K562 (cell line): ENCODE measurements around the gene DYNC2LI1. TPM values are rescaled to one million over a fixed set of nuclear protein-coding genes. Genes with fewer than 3 reads are reported as not detected.

Experiments used
- ATAC-seq: fragments of 200-7000 bp; cut with Tn5 transposase; 3 replicates; pipeline ENCODE4 v1.9.1; 2020; ENCODE audit warnings: moderate library complexity
- BruUV-seq: library from RNA; stranded (reverse); fragments of 400-500 nt; replicated peaks from 2 replicates; lab custom pipeline; 2021; lab: Mats Ljungman, UMichigan
- CTCF ChIA-PET: fragments of 300-600 bp; formaldehyde crosslinking; extraction: SDS; loops from one replicate; lab custom pipeline; 2021; ENCODE audit warnings: low intra/inter-chr PET ratio; lab: Yijun Ruan, JAX
- POLR2A ChIA-PET: fragments of 300-600, 350-650 bp; sonication (Branson Sonifier 250); formaldehyde crosslinking; extraction: SDS; loops from one replicate; lab custom pipeline; 2021; ENCODE audit warnings: antibody characterized with exemption, inconsistent platforms; lab: Yijun Ruan, JAX
- DNase-seq, 4 experiments: peaks; one replicate each; pipeline versions ENCODE4 v3.0.0 to v3.0.0-alpha.2; 2011 to 2018; ENCODE audit warnings: low spot score in 3 of 4, mixed read lengths in 3 of 4; ENCODE audit errors: extremely low read depth in 1 of 4
- FAIRE-seq: peaks from 2 replicates; lab custom pipeline; 2011; peaks lifted over from hg19 to GRCh38; lab: Jason Lieb, UNC
- H2AFZ ChIP-seq: 2 replicates; pipeline ENCODE4 v1.6.0; 2011; ENCODE audit warnings: low read depth, low read length, control low read depth, inconsistent platforms
- H3K27ac ChIP-seq: fragments of 200-600 bp; 3 replicates; pipeline ENCODE4 v1.8.0; 2011; ENCODE audit warnings: low read depth, mild to moderate bottlenecking, control low read depth, inconsistent platforms, low read length, moderate library complexity, mixed read lengths; ENCODE audit errors: extremely low read depth
- H3K27me3 ChIP-seq, 2 experiments: fragments of 300-600 bp in 1 of 2; 2 replicates in 1 of 2; 3 replicates in 1 of 2; pipeline versions ENCODE4 v1.6.0 to v1.8.0; 2011; ENCODE audit warnings: inconsistent platforms in 2 of 2, low read length in 2 of 2, mild to moderate bottlenecking in 1 of 2, mixed read lengths in 1 of 2, moderate library complexity in 1 of 2; ENCODE audit not compliant: control insufficient read depth in 2 of 2, insufficient read depth in 2 of 2
- H3K36me3 ChIP-seq: fragments of 300-600 bp; 3 replicates; pipeline ENCODE4 v1.8.0; 2011; ENCODE audit warnings: mild to moderate bottlenecking, low read length, inconsistent platforms; ENCODE audit not compliant: control insufficient read depth, insufficient read depth
- H3K4me1 ChIP-seq, 2 experiments: fragments of 200-600 bp in 1 of 2; replicated peaks in 1 of 2; 2 replicates in 1 of 2; 3 replicates in 1 of 2; pipeline versions ENCODE4 v1.5.1 to v1.8.0; 2011; ENCODE audit warnings: inconsistent platforms in 2 of 2, low read length in 2 of 2, mild to moderate bottlenecking in 1 of 2, mixed read lengths in 1 of 2, moderate library complexity in 1 of 2; ENCODE audit not compliant: control insufficient read depth in 2 of 2, insufficient read depth in 2 of 2
- H3K4me2 ChIP-seq: 2 replicates; pipeline ENCODE4 v1.6.1; 2011; ENCODE audit warnings: low read length, control low read depth, inconsistent platforms, mixed read lengths; ENCODE audit not compliant: insufficient read depth
- H3K4me3 ChIP-seq: fragments of 200-600 bp; sonication (generic), shearing (Covaris generic); 2 replicates; pipeline ENCODE4 v1.5.1; 2016; ENCODE audit warnings: control low read depth, inconsistent platforms
- H3K79me2 ChIP-seq: fragments of 200-600 bp; 3 replicates; pipeline ENCODE4 v1.8.0; 2011; ENCODE audit warnings: low read length, inconsistent platforms; ENCODE audit not compliant: control insufficient read depth, insufficient read depth
- H3K9ac ChIP-seq, 2 experiments: 2 replicates each; pipeline versions ENCODE4 v1.6.0 to v1.6.1; 2011; ENCODE audit warnings: low read depth in 2 of 2, low read length in 2 of 2, control low read depth in 1 of 2, inconsistent platforms in 1 of 2, mild to moderate bottlenecking in 1 of 2, mixed read lengths in 1 of 2; ENCODE audit not compliant: insufficient read depth in 1 of 2
- H3K9me1 ChIP-seq: one replicate; pipeline ENCODE4 v1.6.0; 2011; ENCODE audit warnings: inconsistent platforms, mild to moderate bottlenecking, low read length, moderate library complexity; ENCODE audit not compliant: control insufficient read depth, insufficient read depth
- H3K9me3 ChIP-seq: replicated peaks from 2 replicates; pipeline ENCODE4 v1.5.1; 2011; ENCODE audit warnings: low read depth, low read length, inconsistent platforms; ENCODE audit not compliant: control insufficient read depth, insufficient read depth
- H4K20me1 ChIP-seq: replicated peaks from 2 replicates; pipeline ENCODE4 v1.6.1; 2011; ENCODE audit warnings: low read length, inconsistent platforms, mixed read lengths; ENCODE audit not compliant: control insufficient read depth, insufficient read depth
- C11orf30 ChIP-seq: fragments of 450-650 bp; IDR thresholded peaks from 2 replicates; pipeline ENCODE4 v1.6.1; 2016; ENCODE audit warnings: low read depth, mild to moderate bottlenecking
- RBM15 ChIP-seq: fragments of 200-400 bp; formaldehyde crosslinking; IDR thresholded peaks from 2 replicates; pipeline ENCODE4 v1.6.1; 2018; ENCODE audit warnings: mild to moderate bottlenecking, low read length, moderate library complexity; ENCODE audit not compliant: insufficient read depth
- SIRT6 ChIP-seq: IDR thresholded peaks from one replicate; pipeline ENCODE4 v1.6.1; 2012; ENCODE audit warnings: low read depth, mild to moderate bottlenecking, control low read depth, inconsistent platforms, low read length, moderate library complexity
- SMC3 ChIP-seq: conservative IDR thresholded peaks from 2 replicates; pipeline ENCODE4 v1.6.1; 2011; ENCODE audit warnings: low read depth, low read length, improper control_type of control experiment; ENCODE audit not compliant: insufficient read depth
- TAF15 ChIP-seq: fragments of 200-400 bp; formaldehyde crosslinking; IDR thresholded peaks from 2 replicates; pipeline ENCODE4 v1.6.1; 2017; ENCODE audit warnings: mild to moderate bottlenecking, low read depth, low read length, moderate library complexity
- YY1 ChIP-seq, 3 experiments: IDR thresholded peaks; 2 replicates each; pipeline ENCODE4 v1.6.1; 2011; ENCODE audit warnings: low read length in 2 of 3, mild to moderate bottlenecking in 2 of 3, moderate library complexity in 2 of 3, borderline replicate concordance in 1 of 3, control low read depth in 1 of 3, low read depth in 1 of 3; ENCODE audit not compliant: insufficient read depth in 3 of 3, insufficient replicate concordance in 2 of 3, control insufficient read depth in 1 of 3, insufficient read length in 1 of 3; ENCODE audit errors: extremely low read depth in 1 of 3
- ZNF24 ChIP-seq: fragments of 450-650 bp; IDR thresholded peaks from 2 replicates; pipeline ENCODE4 v1.6.1; 2016
- ZNF57 ChIP-seq: fragments of 450-650 bp; formaldehyde crosslinking; IDR thresholded peaks from 2 replicates; pipeline ENCODE4 v1.4.0; 2020; ENCODE audit warnings: mild to moderate bottlenecking, moderate library complexity
- WGBS: fragments of 100-300 bp; shearing (Covaris generic); methylation state at CpG from one replicate; pipeline ENCODE4 v1.1.6; 2016; ENCODE audit warnings: low coverage, mixed read lengths; ENCODE audit not compliant: insufficient coverage; ENCODE audit errors: missing lambda C conversion rate; 5-methylcytosine and 5-hydroxymethylcytosine counted together
- in situ Hi-C: fragments of 300-500 bp; cut with MboI; formaldehyde crosslinking; loops from 4 replicates; pipeline ENCODE4 v1.15.0; 2018; ENCODE audit warnings: inconsistent platforms, mixed read lengths
- intact Hi-C: fragments of 100-400 bp; cut with micrococcal nuclease; formaldehyde crosslinking; loops from 2 replicates; pipeline ENCODE4 v1.14.2; 2022
- polyA plus RNA-seq, 8 experiments: library from polyadenylated mRNA; depleted of rRNA in 4 of 8; stranded (reverse) in 5 of 8; unstranded in 3 of 8; fragments of >200 nt; fragmentation: Nextera tagmentation in 2 of 8; fragmentation: Illumina TruSeq in 1 of 8; extraction: Ambion mirVana in 2 of 8; extraction: Trizol in 1 of 8; gene quantifications; 2 replicates each; pipeline versions ENCODE4 v1.2.1 to v1.2.3, GENCODE V29; 2011 to 2014; ENCODE audit warnings: inconsistent platforms in 1 of 8, missing spikeins in 1 of 8
- total RNA-seq, 7 experiments: library from RNA; depleted of rRNA in 6 of 7; stranded (reverse); fragments of >200 nt in 6 of 7; fragmentation: Illumina TruSeq in 2 of 7; extraction: Trizol in 2 of 7; gene quantifications; 2 replicates each; pipeline versions ENCODE4 v1.2.1 to v1.2.3, GENCODE V29; 2011 to 2021; ENCODE audit warnings: low replicate concordance in 1 of 7
- TF ChIP-seq, protein P1 (sequence below): sonication (generic); formaldehyde crosslinking; IDR thresholded peaks from 2 replicates; pipeline ENCODE4 v1.8.0; 2022; ENCODE audit warnings: mild to moderate bottlenecking, missing genetic modification reagents, borderline replicate concordance
- TF ChIP-seq, protein P2 (sequence below), 2 experiments: fragments of 450-650 bp; conservative IDR thresholded peaks; 2 replicates each; pipeline ENCODE4 v1.6.1; 2017; ENCODE audit warnings: mild to moderate bottlenecking in 2 of 2, moderate library complexity in 2 of 2

DYNC2LI1 gene
- total and polyA plus RNA-seq, 9 of the 15 experiments (the other 6 are each of a cell fraction or from before 2014, with no cell fraction given) = 12.5 to 42.2 (median 25.8) TPM

DNA sequence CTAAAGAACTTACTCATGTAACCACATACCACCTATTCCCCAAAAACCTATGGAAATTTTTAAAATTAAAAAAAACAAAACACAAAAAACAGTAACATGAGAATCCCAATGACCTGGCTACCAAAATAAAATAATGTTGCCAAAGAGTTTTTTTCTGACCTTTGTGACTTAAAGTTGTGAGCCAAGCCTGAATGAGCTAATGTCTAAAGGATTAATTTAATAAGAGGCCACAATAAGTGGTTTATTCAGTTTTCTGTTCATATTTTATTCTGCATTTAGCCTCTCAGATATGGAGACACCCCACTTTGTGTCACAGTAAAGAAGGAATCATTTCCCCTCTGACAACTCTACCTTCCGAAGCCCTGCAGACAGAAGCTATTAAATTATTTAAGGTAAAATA is 42.6 kb upstream of the DYNC2LI1 start:
- peaks cover 4% of the 10 kb centered on the region; the same call in 1 of the 2 replicates for H3K9me3 ChIP-seq
- no peaks in the 10 kb centered on the region for H3K79me2 ChIP-seq
- no peak overlapping the region for H3K27ac ChIP-seq
- ChIA-PET POLR2A (no interaction called here), CTCF (no interaction called here)
- in situ Hi-C loops = no loop called here
- no peak overlapping the region for H3K4me3 ChIP-seq
- H3K4me1 ChIP-seq = peaks cover under 1 to 5% of the 10 kb centered on the region in 2 experiments; a peak in 3 of 5 replicates
- WGBS = 100% methylated on average over 1 of the region's 1 CpG
- no peak for TF ChIP-seq ZNF24
- no peak for TF ChIP-seq TAF15
- TF ChIP-seq, protein P1, sequence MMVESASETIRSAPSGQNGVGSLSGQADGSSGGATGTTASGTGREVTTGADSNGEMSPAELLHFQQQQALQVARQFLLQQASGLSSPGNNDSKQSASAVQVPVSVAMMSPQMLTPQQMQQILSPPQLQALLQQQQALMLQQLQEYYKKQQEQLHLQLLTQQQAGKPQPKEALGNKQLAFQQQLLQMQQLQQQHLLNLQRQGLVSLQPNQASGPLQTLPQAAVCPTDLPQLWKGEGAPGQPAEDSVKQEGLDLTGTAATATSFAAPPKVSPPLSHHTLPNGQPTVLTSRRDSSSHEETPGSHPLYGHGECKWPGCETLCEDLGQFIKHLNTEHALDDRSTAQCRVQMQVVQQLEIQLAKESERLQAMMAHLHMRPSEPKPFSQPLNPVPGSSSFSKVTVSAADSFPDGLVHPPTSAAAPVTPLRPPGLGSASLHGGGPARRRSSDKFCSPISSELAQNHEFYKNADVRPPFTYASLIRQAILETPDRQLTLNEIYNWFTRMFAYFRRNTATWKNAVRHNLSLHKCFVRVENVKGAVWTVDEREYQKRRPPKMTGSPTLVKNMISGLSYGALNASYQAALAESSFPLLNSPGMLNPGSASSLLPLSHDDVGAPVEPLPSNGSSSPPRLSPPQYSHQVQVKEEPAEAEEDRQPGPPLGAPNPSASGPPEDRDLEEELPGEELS (CRISPR knock-in tag) = no peak
- no peak for TF ChIP-seq ZNF57 (CRISPR knock-in tag)
- TF ChIP-seq, protein P2, sequence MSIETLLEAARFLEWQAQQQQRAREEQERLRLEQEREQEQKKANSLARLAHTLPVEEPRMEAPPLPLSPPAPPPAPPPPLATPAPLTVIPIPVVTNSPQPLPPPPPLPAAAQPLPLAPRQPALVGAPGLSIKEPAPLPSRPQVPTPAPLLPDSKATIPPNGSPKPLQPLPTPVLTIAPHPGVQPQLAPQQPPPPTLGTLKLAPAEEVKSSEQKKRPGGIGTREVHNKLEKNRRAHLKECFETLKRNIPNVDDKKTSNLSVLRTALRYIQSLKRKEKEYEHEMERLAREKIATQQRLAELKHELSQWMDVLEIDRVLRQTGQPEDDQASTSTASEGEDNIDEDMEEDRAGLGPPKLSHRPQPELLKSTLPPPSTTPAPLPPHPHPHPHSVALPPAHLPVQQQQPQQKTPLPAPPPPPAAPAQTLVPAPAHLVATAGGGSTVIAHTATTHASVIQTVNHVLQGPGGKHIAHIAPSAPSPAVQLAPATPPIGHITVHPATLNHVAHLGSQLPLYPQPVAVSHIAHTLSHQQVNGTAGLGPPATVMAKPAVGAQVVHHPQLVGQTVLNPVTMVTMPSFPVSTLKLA (conservative IDR thresholded peaks at IDR 0.05) = no peak
- TF ChIP-seq SIRT6 = no peak
- no peak for TF ChIP-seq YY1 (IDR thresholded peaks at IDR 0.05; ENCODE audit: borderline replicate concordance in 1 of 3, control insufficient read depth in 1 of 3, extremely low read depth in 1 of 3, insufficient read depth in 3 of 3, insufficient read length in 1 of 3, insufficient replicate concordance in 2 of 3, low read depth in 1 of 3, low read length in 2 of 3)
- TF ChIP-seq C11orf30 = no peak
- no peak for TF ChIP-seq SMC3
- TF ChIP-seq RBM15 = no peak
- no peaks in the 10 kb centered on the region for H3K27me3 ChIP-seq
- H4K20me1 ChIP-seq = no peaks in the 10 kb centered on the region
- FAIRE-seq (no peak), ATAC-seq (no peak), DNase-seq (no peak)
- H3K4me2 ChIP-seq = no peak overlapping the region
- intact Hi-C loops = no loop called here
- BruUV-seq = no TSS peak
- H3K9me1 ChIP-seq = no peaks in the 10 kb centered on the region
- H3K36me3 ChIP-seq = no peaks in the 10 kb centered on the region
- no peak overlapping the region for H2AFZ ChIP-seq
- no peak overlapping the region for H3K9ac ChIP-seq
